Heart right ventricle (tissue), 16 donors: ENCODE measurements around the gene FBLN2. TPM values are rescaled to one million over a fixed set of nuclear protein-coding genes. Genes with fewer than 3 reads are reported as not detected.
"Not testable (repeated sequence)": the region's sequence is repeated elsewhere in the genome, so short reads cannot be mapped to it uniquely, and the experiment has no call there.

Experiments
- ATAC-seq, 8 donors: fragments of 200-7000 bp; cut with Tn5 transposase; one replicate each; pipeline ENCODE4 v1.9.1; 2020; ENCODE audit warnings: mild to moderate bottlenecking in 8 of 8, moderate library complexity in 8 of 8, moderate number of reproducible peaks in 1 of 8
- DNase-seq, 2 donors: peaks; one replicate each; pipeline ENCODE4 v3.0.0-alpha.2; 2020
- H3K27ac ChIP-seq, 10 donors: fragments of 200-600 bp; sonication (generic) in 2 of 10; one replicate each; pipeline versions ENCODE4 v1.5.0 to v1.8.0; 2020 to 2022; ENCODE audit warnings: mild to moderate bottlenecking in 3 of 10
- H3K27me3 ChIP-seq, 7 donors: fragments of 200-600 bp; one replicate each; pipeline ENCODE4 v1.8.0; 2021 to 2022; ENCODE audit warnings: mild to moderate bottlenecking in 2 of 7
- H3K36me3 ChIP-seq, 9 donors: fragments of 200-600 bp; sonication (generic) in 1 of 9; one replicate each; pipeline versions ENCODE4 v1.5.0 to v1.8.0; 2020 to 2022; ENCODE audit warnings: mild to moderate bottlenecking in 2 of 9
- H3K4me1 ChIP-seq, 9 donors: fragments of 200-600 bp; sonication (generic) in 1 of 9; one replicate each; pipeline versions ENCODE4 v1.5.0 to v1.8.0; 2020 to 2022; ENCODE audit warnings: mild to moderate bottlenecking in 4 of 9
- H3K4me3 ChIP-seq, 10 donors: fragments of 200-600 bp; sonication (generic) in 2 of 10; one replicate each; pipeline versions ENCODE4 v1.5.0 to v1.8.0; 2020 to 2022; ENCODE audit warnings: mild to moderate bottlenecking in 7 of 10, moderate library complexity in 2 of 10
- H3K9me3 ChIP-seq, 11 donors: fragments of 200-600 bp in 10 of 11; sonication (generic) in 2 of 11; one replicate each; pipeline versions ENCODE4 v1.5.0 to v1.8.0; 2013 to 2022; ENCODE audit warnings: mild to moderate bottlenecking in 2 of 11, control low read depth in 1 of 11, moderate library complexity in 1 of 11
- CTCF ChIP-seq, 9 donors: fragments of 200-600 bp; sonication (generic) in 2 of 9; IDR thresholded peaks; one replicate each; pipeline versions ENCODE4 v1.5.0 to v1.8.0; 2021 to 2022; ENCODE audit warnings: antibody characterized with exemption in 9 of 9, mild to moderate bottlenecking in 5 of 9, moderate library complexity in 1 of 9
- WGBS, 2 donors: extraction: QIAGEN DNeasy Blood & Tissue Kit; methylation state at CpG; one replicate each; pipeline ENCODE4 v1.1.7; 2013; ENCODE audit warnings: inconsistent platforms in 1 of 2; 5-methylcytosine and 5-hydroxymethylcytosine counted together
- intact Hi-C, 10 donors: fragments of 100-400 bp; cut with DNase I; formaldehyde crosslinking; loops; one replicate each; pipeline versions ENCODE4 v1.11.1 to v1.14.2; 2022
- polyA plus RNA-seq, 2 donors: library from polyadenylated mRNA; stranded (reverse); fragments of 200-250 nt; gene quantifications; one replicate each; pipeline ENCODE4 v1.2.3, GENCODE V29; 2013
- total RNA-seq, 10 donors: library from RNA; stranded (reverse); fragmentation: NEBNext Ultra II Directional in 3 of 10; extraction: Animal tissue kit (Norgen Biotek cat#: 25700) in 3 of 10; gene quantifications; one replicate each; pipeline versions ENCODE4 v1.2.1 to v1.2.4, GENCODE V29; 2021 to 2023
- donor health status: Arrhythmogenic right ventricular cardiomyopathy.
- donor health status: ischemic (EF 13 %, LVEDD 7.1; RV severe dilation, severe dysfunction).
- donor health status: healthy with polysubstance abuse.
- donor health status: DM: no; HTN: yes; CAD: no.
- donor health status: DM: no; HTN: no; CAD: no.
- donor health status: ischemic (EF 25% LVEDD 6.9; RV normal size, moderate dysfunction).
- donor health status: ischemic (EF 25% LVEDD 5.7; RV mildly dilated, moderate dysfunction).
- donor health status: healthy.
- donor health status: DM: yes; HTN: yes; CAD: no.
- donor health status: Ischemic cardiomyopathy.
- donor health status: ischemic (EF 35%, LVEDD 5.7; RV mildly dilated, moderate dysfunction).
- donor health status: nonischemic (EF 11% LVEDD 7.7; RV severe dilation, severe dysfunction).
- donor health status: DM: yes; HTN: yes; CAD: no.
- donor health status: PGD.
- donor health status: ischemic (EF 29% LVEDD 5.4; RV normal size, mild dysfunction).
- donor health status: nonischemic (EF 23%, LVEDD 6.1; RV moderate dilation, normal function).

The FBLN2 gene
- total and polyA plus RNA-seq, 12 donors: 20.7 to 78.9 (median 47.0) TPM

- intact Hi-C loops: no loop called here
- no peak for TF ChIP-seq CTCF (IDR thresholded peaks at IDR 0.05)
- no peak for DNase-seq
- Histone ChIP-seq H3K27ac (peak overlapping the region in 8 of 10 donors; percentile 18 to 84 (median 79)), H3K36me3 (no peaks in the 10 kb centered on the region), H3K4me1 (peaks cover 23 to 46% (median 33%) of the 10 kb centered on the region in 9 donors), H3K27me3 (no peaks in the 10 kb centered on the region), H3K4me3 (no peak overlapping the region), H3K9me3 (no peaks in the 10 kb centered on the region)
- ATAC-seq: peak in 1 of 8 donors; percentile 16
- 80 to 83% methylated on average over 19 of the region's 19 CpGs for WGBS, 2 donors
Measured at GRCh38 chr3:13519006-13519791, 29.7 kb upstream of the FBLN2 start.

DNA sequence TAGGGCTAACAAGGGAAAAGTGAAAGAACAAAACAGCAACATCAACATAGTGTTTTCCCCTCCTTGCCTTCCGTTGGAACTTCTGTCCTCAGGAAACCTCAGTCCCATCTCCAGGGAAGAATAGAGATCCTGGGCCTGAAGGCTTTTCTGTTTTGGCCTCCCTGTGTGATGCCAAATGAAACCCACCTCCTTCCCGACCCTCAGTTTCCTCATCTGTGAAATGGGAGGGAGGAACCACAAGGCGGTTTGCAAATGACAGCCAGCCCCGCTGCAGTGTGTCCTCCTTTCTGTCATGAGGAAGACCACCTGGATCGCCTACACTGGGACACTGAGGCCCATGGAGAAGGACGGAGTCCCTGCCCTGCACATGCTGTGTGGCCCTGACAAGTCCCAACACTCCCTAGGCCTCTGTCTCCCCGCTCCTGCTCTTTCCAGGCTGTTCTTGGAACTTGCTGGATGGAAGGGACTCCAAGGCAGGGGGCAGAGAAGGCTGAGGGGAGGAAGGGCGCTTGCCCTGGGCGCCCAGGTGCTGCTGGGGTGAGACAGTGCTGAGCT, 28.5 kb upstream of the FBLN2 start:
- Histone ChIP-seq H3K4me1 (peaks cover 23 to 42% (median 33%) of the 10 kb centered on the region in 9 donors), H3K36me3 (no peaks in the 10 kb centered on the region), H3K9me3 (no peaks in the 10 kb centered on the region), H3K4me3 (no peak overlapping the region), H3K27me3 (no peaks in the 10 kb centered on the region), H3K27ac (no peak overlapping the region)
- DNase-seq: no peak
- WGBS, 2 donors: 92 to 96% methylated on average over 9 of the region's 9 CpGs
- no peak for ATAC-seq
- intact Hi-C loops: no loop called here
- no peak for TF ChIP-seq CTCF (IDR thresholded peaks at IDR 0.05)

DNA sequence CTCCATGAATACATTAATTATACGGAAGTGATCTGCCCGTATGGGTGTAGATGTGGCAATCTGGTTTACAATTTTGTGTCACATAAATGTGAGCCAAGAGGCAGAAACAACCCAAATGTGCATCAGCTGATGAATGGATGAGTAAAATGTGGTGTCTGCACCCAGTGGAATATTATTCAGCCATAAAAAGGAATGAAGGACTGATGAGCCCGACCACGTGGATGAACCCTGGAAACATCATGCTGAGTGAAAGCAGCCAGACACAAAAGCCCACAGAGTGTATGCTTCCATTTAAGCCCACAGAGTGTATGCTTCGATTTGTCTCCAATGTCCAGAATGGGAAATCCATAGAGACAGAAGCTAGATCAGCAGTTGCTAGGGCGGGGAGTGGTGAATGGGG, 27.6 kb upstream of the FBLN2 start:
- intact Hi-C loops: no loop called here
- WGBS, 2 donors: 63 to 65% methylated on average over 6 of the region's 6 CpGs
- DNase-seq: no peak
- H3K27ac ChIP-seq: no peak overlapping the region
- no peak for ATAC-seq
- no peaks in the 10 kb centered on the region for H3K9me3 ChIP-seq
- H3K36me3 ChIP-seq: no peaks in the 10 kb centered on the region
- H3K4me1 ChIP-seq: peaks cover 21 to 42% (median 31%) of the 10 kb centered on the region in 9 donors
- TF ChIP-seq CTCF (IDR thresholded peaks at IDR 0.05): no peak
- H3K4me3 ChIP-seq: no peak overlapping the region
- no peaks in the 10 kb centered on the region for H3K27me3 ChIP-seq

GRCh38 chr3:13521749-13522148, 27.2 kb upstream of the FBLN2 start:
- H3K36me3 ChIP-seq, H3K9me3 ChIP-seq, H3K4me3 ChIP-seq, H3K27me3 ChIP-seq, DNase-seq, H3K27ac ChIP-seq, intact Hi-C loops, ATAC-seq: not testable (repeated sequence)
- peaks cover 17 to 40% (median 29%) of the 10 kb centered on the region in 9 donors for H3K4me1 ChIP-seq
- 97 to 98% methylated on average over 2 of the region's 2 CpGs for WGBS, 2 donors

DNA sequence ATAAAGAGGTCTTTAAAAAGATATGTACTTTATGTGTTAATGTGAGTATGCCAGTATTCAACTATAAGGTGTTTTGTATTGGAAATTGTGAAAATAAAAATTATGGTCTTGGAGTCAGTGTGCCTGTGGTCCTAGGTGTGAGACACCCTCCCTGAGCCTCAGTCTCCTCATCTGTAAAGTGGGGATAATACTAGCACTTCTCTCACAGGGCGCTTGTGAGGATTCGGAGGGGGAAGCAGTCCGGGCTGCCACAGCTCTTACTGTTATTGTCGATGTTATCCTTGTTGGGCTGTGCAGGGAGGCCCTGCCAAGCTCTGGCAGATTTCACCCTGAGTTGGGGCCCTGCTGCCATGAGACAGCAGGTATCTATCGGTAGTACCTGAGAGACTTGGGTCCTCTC, 26.7 kb upstream of the FBLN2 start:
- Histone ChIP-seq H3K27ac (no peak overlapping the region), H3K36me3 (no peaks in the 10 kb centered on the region), H3K27me3 (no peaks in the 10 kb centered on the region), H3K4me3 (no peak overlapping the region), H3K4me1 (peaks cover 12 to 35% (median 26%) of the 10 kb centered on the region in 9 donors), H3K9me3 (no peaks in the 10 kb centered on the region)
- no peak for ATAC-seq
- TF ChIP-seq CTCF (IDR thresholded peaks at IDR 0.05): no peak
- intact Hi-C loops: no loop called here
- no peak for DNase-seq
- WGBS, 2 donors: 96 to 99% methylated on average over 5 of the region's 5 CpGs
